DND-41 (cell line): ENCODE data around the gene USP7.

Experiments used
- ATAC-seq: fragments of 200-7000 bp; cut with Tn5 transposase; 3 replicates; pipeline ENCODE4 v1.9.1; 2021; ENCODE audit warnings: low read depth; ENCODE audit not compliant: insufficient read depth
- DNase-seq: peaks from one replicate; pipeline ENCODE4 v3.0.0-alpha.2; 2020
- H2AFZ ChIP-seq: 2 replicates; pipeline ENCODE4 v1.6.0; 2012; ENCODE audit warnings: low read depth, low read length
- H3K27ac ChIP-seq: 2 replicates; pipeline ENCODE4 v1.5.1; 2012; ENCODE audit warnings: low read length, inconsistent platforms
- H3K27me3 ChIP-seq: fragments of 200-600 bp; sonication (generic); 2 replicates; pipeline ENCODE4 v1.6.0; 2012; ENCODE audit warnings: low read length, mild to moderate bottlenecking, inconsistent platforms; ENCODE audit not compliant: insufficient read depth, poor library complexity
- H3K36me3 ChIP-seq: 2 replicates; pipeline ENCODE4 v1.5.1; 2012; ENCODE audit warnings: low read length, inconsistent platforms; ENCODE audit not compliant: insufficient read depth
- H3K4me1 ChIP-seq: 2 replicates; pipeline ENCODE4 v1.5.1; 2012; ENCODE audit warnings: mild to moderate bottlenecking, low read length; ENCODE audit not compliant: insufficient read depth
- H3K4me2 ChIP-seq: 2 replicates; pipeline ENCODE4 v1.6.0; 2012; ENCODE audit warnings: mild to moderate bottlenecking, moderate library complexity, low read length, inconsistent platforms; ENCODE audit not compliant: insufficient read depth
- H3K4me3 ChIP-seq, 2 experiments: fragments of 200-600 bp in 1 of 2; shearing (Covaris generic) in 1 of 2; 2 replicates each; pipeline ENCODE4 v1.5.1; 2012 to 2016; ENCODE audit warnings: inconsistent platforms in 2 of 2, low read length in 2 of 2, mild to moderate bottlenecking in 2 of 2, low read depth in 1 of 2, moderate library complexity in 1 of 2
- H3K79me2 ChIP-seq: 2 replicates; pipeline ENCODE4 v1.6.0; 2012; ENCODE audit warnings: low read length, inconsistent platforms; ENCODE audit not compliant: insufficient read depth
- H3K9ac ChIP-seq: 2 replicates; pipeline ENCODE4 v1.6.0; 2012; ENCODE audit warnings: low read depth, mild to moderate bottlenecking, inconsistent platforms, low read length, moderate library complexity
- H3K9me3 ChIP-seq: 2 replicates; pipeline ENCODE4 v1.5.1; 2012; ENCODE audit warnings: low read length, moderate library complexity, mild to moderate bottlenecking, inconsistent platforms; ENCODE audit not compliant: insufficient read depth, severe bottlenecking
- H4K20me1 ChIP-seq: 2 replicates; pipeline ENCODE4 v1.6.0; 2012; ENCODE audit warnings: low read length; ENCODE audit not compliant: insufficient read depth
- EZH2 ChIP-seq: IDR thresholded peaks from 3 replicates; pipeline ENCODE4 v1.6.1; 2012; ENCODE audit warnings: borderline replicate concordance, low read depth, mild to moderate bottlenecking, moderate library complexity, low read length, inconsistent platforms; ENCODE audit not compliant: severe bottlenecking
- TF ChIP-seq, protein P1 (sequence below): IDR thresholded peaks from 2 replicates; pipeline ENCODE4 v1.5.1; 2012; ENCODE audit warnings: borderline replicate concordance, low read length, moderate library complexity, mild to moderate bottlenecking; ENCODE audit not compliant: poor library complexity, severe bottlenecking; ENCODE audit errors: extremely low read depth

Gene USP7

DNA sequence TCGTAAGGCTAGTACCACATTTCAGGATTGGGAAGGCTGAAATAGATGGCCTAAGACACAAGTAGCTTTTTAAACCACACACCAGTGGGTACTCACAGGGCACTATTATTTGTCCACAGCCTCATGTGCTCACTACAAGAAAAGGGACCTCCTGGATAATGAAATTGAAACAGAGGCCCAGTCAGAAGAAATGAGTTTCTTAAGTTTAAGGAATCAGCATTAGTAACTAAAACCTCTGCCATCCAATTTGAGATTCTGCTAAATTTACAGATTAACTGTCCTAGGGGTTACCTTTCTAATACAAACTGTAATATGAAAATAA is 3.0 kb downstream of the USP7 start:
- DNase-seq = no peak

DNA sequence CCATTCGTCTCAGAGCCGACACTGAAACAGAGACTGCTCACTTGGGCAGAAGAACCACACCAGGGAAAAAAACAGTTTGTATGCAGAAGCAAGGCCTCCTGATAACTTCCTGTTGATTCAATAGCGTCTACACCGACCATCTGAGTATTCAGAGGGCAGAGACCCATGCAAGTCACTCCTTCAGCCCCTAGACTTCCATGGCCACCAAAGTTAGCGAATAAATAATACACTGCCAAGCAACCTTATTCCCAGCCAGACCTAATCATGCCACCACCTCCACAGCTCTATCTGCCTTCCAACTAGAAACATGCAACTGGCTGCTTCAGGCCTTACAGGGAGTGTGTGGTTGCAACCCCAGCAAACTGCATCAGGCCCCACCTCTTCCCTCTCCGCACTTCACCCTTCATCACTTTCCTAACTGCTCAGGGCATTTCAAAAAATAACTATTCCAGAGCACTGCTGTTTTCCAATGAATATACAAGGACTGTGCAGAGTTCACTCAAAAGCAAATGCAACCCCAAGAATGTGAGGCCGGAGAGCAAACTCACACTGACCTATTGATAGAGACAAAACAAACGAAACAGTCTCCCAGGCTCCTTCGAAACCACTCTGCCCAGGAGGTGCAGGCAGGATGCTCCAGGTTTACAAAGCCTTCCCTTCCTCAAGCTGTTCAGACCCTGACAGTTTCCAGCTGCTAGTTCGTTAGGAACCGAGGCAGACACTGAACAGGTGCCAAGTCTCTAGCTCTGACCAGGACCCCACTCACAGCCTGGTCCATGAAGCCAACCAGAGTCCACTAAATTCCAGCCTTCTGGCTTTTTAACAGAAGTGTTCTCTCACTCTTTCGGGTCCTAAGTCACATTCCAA is 3.6 kb downstream of the USP7 start:
- Histone ChIP-seq H3K4me2 (peak overlapping the region; percentile 87), H3K27me3 (no peaks in the 10 kb centered on the region), H3K36me3 (peaks cover 20% of the 10 kb centered on the region; the same call in 1 of the 2 replicates), H3K79me2 (peaks cover 89% of the 10 kb centered on the region), H2AFZ (no peak overlapping the region), H3K9me3 (no peaks in the 10 kb centered on the region), H3K9ac (peak overlapping the region; percentile 94), H3K27ac (peak overlapping the region; percentile 83), H3K4me1 (peaks cover 81% of the 10 kb centered on the region), H3K4me3 (peak overlapping the region; percentile 11 to 72; a peak in 3 of 4 replicates), H4K20me1 (peaks cover 79% of the 10 kb centered on the region)
- peak; percentile 54 for DNase-seq
- TF ChIP-seq EZH2 = no peak
- TF ChIP-seq, protein P1, sequence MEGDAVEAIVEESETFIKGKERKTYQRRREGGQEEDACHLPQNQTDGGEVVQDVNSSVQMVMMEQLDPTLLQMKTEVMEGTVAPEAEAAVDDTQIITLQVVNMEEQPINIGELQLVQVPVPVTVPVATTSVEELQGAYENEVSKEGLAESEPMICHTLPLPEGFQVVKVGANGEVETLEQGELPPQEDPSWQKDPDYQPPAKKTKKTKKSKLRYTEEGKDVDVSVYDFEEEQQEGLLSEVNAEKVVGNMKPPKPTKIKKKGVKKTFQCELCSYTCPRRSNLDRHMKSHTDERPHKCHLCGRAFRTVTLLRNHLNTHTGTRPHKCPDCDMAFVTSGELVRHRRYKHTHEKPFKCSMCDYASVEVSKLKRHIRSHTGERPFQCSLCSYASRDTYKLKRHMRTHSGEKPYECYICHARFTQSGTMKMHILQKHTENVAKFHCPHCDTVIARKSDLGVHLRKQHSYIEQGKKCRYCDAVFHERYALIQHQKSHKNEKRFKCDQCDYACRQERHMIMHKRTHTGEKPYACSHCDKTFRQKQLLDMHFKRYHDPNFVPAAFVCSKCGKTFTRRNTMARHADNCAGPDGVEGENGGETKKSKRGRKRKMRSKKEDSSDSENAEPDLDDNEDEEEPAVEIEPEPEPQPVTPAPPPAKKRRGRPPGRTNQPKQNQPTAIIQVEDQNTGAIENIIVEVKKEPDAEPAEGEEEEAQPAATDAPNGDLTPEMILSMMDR = no peak
- peak; percentile 51 for ATAC-seq

More for the DNA sequence above, 3.0 kb downstream of the USP7 start:
- ATAC-seq = no peak
- H3K4me2 ChIP-seq = peak overlapping the region; percentile 87
- H3K79me2 ChIP-seq = peaks cover 83% of the 10 kb centered on the region
- no peak for TF ChIP-seq EZH2
- TF ChIP-seq, protein P1 = no peak
- no peak overlapping the region for H2AFZ ChIP-seq
- no peaks in the 10 kb centered on the region for H3K27me3 ChIP-seq
- peaks cover 76% of the 10 kb centered on the region for H3K4me1 ChIP-seq
- no peaks in the 10 kb centered on the region for H3K9me3 ChIP-seq
- H4K20me1 ChIP-seq = peaks cover 73% of the 10 kb centered on the region
- peak overlapping the region; percentile 11 to 72; a peak in 3 of 4 replicates for H3K4me3 ChIP-seq
- peaks cover 20% of the 10 kb centered on the region; the same call in 1 of the 2 replicates for H3K36me3 ChIP-seq
- H3K27ac ChIP-seq = peak overlapping the region; percentile 83
- peak overlapping the region; percentile 94 for H3K9ac ChIP-seq

DNA sequence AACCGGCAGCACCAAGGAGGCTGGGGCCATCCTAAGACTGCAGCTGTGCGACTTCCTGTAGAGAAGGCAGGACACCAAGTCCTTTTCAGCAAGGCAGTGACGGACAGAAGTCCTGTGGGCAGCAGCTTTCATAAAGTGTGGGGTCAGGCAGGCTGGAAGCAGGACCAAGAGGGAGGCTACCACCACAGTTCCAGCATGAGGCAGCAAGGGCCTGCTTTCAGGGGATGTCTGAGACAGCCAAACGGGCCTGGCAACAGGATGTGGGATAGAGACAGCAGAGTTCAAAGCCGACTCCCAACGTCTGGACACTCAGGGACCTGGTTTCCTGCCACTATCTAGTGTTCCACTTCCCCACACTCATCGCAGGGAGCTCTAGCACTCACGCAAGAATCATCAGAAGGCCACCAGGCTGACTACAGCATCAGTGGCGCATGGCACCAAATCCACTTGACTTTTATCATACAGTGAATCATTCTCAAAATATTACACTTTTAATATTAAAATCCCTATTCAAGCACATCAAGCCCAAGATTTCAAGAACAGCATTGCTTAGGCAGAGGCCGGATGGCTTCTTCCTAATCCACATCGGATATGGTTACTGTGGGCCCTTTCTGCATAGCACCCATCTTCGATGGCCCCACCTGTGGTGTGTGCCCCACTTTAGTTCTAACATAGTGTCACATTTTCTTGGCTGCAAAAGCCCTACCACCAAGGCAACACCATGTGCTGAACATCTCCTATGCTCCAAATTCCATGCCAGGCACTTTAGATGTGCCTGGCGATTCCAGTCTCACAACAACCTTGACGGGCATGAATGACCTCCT is 5.2 kb downstream of the USP7 start:
- Histone ChIP-seq H2AFZ (no peak overlapping the region), H4K20me1 (peaks cover 92% of the 10 kb centered on the region), H3K4me2 (peak overlapping the region; percentile 87), H3K36me3 (peaks cover 20% of the 10 kb centered on the region; the same call in 1 of the 2 replicates), H3K9me3 (no peaks in the 10 kb centered on the region), H3K27me3 (no peaks in the 10 kb centered on the region), H3K27ac (peak overlapping the region; percentile 83), H3K4me1 (peaks cover 84% of the 10 kb centered on the region), H3K79me2 (peaks cover 93% of the 10 kb centered on the region), H3K9ac (peak overlapping the region; percentile 94), H3K4me3 (peak overlapping the region in 1 of 2 experiments; percentile 72; a peak in 2 of 4 replicates)
- TF ChIP-seq, protein P1 = no peak
- TF ChIP-seq EZH2 = no peak
- ATAC-seq (peak; percentile 58), DNase-seq (peak; percentile 68)
